COR-L47 (cell line): ENCODE data around the gene RBBP6.
A peak's percentile ranks its signal among the peaks of the same experiment; 100 is the strongest.
"Not testable (repeated sequence)": the region's sequence is repeated elsewhere in the genome, so short reads cannot be mapped to it uniquely, and the experiment has no call there.

Experiments used
- DNase-seq: peaks from one replicate; lab custom pipeline; 2025; lab: John Stamatoyannopoulos, UW

Gene RBBP6

DNA sequence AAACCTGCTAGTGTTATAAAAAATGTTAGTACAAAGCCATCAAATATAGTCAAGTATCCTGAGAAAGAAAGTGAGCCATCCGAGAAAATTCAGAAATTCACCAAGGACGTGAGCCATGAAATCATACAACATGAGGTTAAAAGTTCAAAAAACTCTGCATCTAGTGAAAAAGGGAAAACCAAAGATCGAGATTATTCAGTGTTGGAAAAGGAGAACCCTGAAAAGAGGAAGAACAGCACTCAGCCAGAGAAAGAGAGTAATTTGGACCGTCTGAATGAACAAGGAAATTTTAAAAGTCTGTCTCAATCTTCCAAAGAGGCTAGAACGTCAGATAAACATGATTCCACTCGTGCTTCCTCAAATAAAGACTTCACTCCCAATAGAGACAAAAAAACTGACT lies 31.7 kb downstream of the RBBP6 start:
- DNase-seq = no peak

DNA sequence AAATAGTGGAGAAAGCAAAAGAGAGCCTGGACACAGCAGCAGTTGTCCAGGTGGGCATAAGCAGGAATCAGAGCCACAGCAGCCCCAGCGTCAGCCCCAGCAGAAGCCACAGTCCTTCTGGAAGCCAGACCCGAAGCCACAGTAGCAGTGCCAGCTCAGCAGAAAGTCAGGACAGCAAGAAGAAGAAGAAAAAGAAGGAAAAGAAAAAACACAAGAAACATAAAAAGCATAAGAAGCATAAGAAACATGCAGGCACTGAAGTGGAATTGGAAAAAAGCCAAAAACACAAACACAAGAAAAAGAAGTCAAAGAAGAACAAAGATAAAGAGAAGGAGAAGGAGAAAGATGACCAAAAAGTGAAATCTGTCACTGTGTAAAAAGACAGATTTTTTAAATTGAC lies 32.7 kb downstream of the RBBP6 start:
- DNase-seq = no peak

DNA sequence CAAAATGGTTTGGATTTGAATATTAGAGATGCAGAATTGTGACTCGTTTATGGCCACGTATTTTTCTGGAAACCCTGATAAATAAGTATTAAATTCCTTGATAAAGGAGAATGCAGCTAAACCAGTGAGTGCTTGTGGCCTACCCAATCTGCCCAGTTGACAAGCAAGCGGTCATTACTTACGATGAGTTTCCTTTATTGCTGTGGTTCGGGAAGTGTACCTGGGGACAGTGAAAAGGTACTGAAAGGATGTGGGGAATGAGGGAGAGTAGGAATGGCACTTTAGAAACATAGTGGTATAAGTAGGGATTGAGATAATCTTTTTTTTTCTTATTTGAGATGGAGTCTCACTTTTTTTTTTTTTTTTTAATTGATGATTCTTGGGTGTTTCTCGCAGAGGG lies 33.8 kb downstream of the RBBP6 start:
- DNase-seq = no peak

DNA sequence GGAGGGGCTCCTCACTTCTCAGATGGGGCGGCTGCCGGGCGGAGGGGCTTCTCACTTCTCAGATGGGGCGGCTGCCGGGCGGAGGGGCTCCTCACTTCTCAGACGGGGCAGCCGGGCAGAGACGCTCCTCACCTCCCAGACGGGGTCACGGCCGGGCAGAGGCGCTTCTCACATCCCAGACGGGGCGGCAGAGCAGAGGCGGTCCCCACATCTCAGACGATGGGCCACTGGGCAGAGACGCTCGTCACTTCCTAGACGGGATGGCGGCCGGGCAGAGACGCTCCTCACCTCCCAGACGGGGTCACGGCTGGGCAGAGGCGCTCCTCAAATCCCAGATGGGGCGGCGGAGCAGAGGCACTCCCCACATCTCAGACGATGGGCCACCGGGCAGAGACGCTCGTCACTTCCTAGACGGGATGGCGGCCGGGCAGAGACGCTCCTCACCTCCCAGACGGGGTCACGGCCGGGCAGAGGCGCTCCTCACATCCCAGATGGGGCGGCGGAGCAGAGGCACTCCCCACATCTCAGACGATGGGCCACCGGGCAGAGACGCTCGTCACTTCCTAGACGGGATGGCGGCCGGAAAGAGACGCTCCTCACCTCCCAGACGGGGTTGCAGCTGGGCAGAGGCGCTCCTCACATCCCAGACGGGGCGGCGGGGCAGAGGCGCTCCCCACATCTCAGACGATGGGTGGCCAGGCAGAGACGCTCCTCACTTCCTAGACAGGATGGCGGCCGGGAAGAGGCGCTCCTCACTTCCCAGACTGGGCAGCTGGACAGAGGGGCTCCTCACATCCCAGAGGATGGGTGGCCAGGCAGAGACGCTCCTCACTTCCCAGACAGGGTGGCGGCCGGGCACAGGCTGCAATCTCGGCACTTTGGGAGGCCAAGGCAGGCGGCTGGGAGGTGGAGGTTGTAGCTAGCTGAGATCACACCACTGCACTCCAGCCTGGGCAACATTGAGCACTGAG lies 35.4 kb downstream of the RBBP6 start:
- not testable (repeated sequence) for DNase-seq

DNA sequence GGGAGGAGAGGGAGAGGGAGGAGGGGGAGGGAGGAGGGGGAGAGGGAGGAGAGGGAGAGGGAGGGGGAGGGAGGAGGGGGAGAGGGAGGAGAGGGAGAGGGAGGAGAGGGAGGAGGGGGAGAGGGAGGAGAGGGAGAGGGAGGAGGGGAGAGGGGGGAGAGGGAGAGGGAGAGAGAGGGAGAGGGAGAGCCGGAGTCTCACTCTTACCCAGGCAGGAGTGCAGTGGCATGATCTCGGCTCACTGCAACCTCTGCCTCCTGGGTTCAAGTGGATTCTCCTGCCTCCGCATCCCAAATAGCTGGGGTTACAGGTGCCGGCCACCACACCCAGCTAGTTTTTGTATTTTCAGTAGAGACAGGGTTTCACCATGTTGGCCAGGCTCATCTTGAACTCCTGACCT lies 36.4 kb downstream of the RBBP6 start:
- not testable (repeated sequence) for DNase-seq

DNA sequence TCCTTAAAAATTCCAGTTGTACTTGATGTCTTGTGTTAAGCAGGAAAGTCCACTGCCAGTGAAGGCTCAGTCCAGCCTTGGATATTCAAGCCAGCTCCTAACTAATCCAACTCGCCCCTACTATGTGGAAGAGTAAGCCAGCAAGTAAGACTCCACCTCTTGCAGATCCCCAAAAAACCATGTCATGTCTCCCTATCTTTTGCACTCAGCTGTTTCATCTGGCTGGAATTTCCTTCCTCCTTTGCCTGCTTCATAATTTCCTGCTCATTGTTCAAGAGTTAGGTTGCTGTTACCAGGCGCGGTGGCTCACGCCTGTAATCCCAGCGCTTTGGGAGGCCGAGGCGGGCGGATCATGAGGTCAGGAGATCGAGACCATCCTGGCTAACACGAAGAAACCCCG lies 37.8 kb downstream of the RBBP6 start:
- no peak for DNase-seq

DNA sequence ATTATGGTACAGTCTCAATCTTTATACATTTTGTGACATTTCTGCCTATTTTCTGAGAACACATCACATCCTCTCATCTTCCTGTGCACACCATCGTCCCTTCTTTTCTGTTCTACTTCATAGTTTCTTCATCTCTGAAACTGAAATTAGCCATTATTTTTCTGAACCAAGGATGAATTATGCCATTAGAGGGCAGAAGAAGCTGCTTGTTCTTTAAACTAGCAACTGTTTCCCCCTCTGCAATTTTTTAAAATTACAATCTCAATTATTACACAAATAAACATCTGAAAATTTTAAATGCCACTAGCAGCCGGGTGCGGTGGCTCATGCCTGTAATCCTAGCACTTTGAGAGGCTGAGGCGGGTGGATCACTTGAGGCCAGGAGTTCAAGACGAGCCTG lies 41.3 kb downstream of the RBBP6 start:
- DNase-seq = no peak

DNA sequence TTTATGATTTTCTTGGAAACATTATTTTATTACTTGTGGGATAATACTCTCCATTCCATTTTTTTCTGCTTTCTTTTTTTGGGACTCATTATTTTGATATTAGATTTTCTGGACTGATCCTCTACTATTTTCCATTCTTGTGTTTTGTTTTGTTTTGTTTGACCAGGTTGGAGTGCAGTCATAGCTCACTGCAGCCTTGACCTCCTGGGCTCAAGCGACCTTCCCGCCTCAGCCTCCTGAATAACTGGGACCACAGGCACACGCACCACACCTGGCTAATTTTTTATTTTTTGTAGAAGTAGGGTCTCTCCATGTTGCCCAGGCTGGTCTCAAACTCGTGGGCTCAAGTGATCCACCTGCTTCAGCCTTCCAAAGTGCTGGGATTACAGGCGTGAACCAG lies 44.1 kb downstream of the RBBP6 start:
- DNase-seq = no peak

DNA sequence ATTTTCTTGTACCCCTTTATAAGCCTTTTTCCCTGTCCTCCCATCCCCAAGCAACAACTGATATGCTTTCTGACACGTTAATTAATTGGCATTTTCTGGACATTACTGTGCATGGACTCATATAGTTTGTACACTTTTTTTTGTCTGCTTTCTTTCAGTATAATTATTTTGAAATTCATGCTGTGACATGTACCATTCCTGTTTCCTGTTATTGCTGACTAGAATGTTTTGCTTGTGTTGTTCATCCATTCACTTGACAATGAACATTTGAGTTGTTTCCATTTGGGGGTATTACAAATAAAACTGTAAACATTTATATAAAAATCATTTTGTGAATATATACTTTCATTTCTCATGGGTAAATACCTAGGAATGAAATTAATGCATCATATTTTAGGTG lies 50.6 kb downstream of the RBBP6 start:
- DNase-seq = no peak

DNA sequence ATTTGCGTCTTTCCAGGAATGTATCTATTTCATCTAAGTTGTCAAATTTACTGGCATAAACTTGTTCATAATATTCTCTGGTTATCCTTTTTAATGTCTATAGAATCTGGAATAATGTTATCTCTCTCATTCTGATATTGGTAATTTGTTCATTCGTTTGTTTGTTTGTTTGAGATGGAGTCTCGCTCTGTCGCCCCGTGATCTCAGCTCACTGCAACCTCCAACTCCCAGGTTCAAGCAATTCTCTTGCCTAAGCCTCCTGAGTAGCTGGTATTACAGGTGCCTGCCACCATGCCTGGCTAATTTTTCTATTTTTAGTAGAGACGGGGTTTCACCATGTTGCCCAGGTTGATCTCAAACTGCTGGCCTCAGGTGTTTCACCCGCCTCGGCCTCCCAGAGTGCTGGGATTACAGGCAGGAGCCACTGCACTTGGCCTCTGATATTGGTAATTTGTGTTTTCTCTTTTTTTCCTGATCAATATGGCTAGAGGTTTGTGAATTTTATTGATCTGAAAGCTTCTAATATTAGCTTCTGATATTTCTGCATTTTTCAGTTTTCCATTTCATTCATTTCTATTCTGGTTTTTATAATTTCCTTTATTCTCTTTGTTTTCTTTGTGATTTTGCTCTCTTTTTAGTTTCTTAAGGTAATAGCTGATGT lies 59.5 kb downstream of the RBBP6 start:
- DNase-seq = no peak

DNA sequence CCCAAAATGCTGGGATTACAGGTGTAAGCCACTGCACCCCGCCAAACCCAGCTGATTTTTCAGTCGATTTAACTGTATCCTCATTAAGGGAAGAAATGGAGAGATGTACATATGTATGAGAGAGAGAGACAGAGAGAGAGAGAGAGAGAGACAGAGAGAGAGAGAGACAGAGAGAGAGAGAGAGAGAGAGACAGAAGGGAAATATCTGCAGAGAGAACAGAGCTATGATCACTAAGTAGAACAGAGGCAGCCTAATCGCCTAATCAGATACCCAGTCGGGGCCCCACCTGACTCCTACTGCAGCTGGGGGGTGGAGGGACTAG lies 70.0 kb downstream of the RBBP6 start:
- no peak for DNase-seq

DNA sequence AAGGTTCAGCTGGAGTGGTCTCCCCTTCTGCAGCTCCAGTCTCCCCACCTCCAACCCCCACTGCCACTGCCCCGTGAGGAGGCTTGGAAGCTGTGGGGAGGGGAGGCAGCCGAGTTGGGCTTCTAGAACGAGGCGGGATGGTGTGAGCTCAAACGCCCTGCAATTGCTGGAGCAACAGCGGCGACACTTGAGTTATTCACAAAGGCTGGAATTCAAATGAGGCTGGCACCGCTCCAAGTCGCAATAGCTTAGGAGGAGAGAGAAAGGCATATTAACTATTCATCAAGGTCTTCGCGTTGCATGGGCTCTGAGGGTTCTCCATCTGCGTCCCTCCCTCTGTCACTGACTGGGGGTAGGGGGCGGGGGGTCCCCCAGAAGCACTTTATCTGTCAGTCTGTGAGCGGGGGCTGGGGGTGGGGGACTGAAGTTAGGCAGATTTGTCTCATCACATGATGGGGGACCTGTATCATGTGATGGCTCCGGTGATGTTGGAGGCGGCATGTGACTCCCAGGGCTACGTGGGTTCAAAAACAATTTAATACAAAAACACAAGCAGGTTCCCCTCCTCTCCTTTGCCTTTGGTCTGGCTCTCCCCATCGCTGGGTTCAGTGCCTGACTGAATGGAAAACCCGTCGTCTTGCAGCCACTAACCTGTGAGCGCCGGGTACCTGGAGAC lies 70.5 kb downstream of the RBBP6 start:
- peak; percentile 59 for DNase-seq

DNA sequence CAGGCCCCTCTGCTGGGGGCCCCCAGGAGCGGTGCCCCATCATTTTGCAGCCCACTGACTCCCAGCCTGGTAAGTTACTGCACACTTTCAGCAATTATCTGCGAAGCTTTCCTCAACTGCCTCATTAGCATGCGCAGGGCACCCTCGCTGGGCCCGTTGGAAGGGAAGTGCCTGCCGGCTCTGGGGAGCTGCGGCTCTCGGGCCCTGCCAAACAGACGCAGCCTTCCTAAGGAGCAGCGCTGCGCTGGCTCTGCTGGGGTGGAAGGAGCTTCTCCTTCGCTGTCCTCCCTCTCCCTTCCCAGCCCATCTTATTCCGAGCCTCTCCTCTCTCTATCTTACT lies 71.0 kb downstream of the RBBP6 start:
- no peak for DNase-seq

DNA sequence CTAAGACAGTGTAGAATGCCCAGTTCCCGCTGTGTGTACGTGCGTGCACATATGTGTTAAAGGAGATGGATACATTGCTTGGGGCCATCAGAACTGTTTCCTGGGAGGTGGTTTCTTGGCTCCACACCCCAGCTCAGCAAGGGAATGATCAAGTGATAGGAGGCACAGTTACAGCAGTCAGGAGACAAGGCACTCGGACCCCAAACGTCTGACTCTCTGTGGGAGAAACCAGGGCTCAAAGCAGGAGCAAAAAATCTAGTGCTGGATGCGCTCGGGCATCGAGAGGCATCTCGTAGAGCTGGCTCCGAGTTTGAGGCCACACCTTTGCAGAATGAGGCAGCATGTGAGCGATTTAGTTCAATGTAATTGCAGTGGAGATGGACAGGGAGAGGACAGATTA lies 71.9 kb downstream of the RBBP6 start:
- DNase-seq = no peak

DNA sequence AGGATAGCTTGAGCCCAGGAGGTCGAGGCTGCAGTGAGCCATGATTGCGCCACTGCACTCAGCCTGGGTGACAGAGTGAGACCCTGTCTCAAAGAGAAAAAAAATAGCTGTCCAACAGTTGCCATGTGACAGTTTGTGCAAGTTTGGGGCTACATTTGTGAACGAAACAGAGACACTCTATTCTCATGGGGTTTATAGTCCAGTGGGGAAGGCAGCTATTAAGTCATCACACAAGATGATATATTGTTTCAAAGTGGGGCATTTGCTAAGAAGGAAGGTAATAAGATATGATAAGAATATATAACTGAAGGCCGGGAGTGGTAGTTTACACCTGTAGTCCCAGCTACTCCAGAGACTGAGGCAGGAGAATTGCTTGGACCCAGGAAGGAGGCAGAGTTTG lies 73.3 kb downstream of the RBBP6 start:
- no peak for DNase-seq

DNA sequence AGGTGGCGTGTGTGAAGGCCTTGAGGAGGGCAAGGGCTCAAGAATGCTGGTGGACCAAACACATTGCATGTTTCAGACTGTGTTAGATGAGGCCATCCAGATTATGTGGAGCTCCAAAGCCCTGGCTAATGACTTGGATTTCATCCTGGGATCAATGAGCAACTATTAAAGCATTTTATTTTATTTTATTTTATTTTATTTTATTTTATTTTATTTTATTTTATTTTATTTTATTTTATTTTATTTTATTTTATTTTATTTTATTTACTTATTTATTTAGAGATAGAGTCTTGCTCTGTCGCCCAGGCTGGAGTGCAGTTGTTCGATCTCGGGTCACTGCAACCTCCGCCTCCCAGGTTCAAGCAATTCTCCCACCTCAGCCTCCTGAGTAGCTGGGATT lies 73.9 kb downstream of the RBBP6 start:
- DNase-seq = not testable (repeated sequence)

DNA sequence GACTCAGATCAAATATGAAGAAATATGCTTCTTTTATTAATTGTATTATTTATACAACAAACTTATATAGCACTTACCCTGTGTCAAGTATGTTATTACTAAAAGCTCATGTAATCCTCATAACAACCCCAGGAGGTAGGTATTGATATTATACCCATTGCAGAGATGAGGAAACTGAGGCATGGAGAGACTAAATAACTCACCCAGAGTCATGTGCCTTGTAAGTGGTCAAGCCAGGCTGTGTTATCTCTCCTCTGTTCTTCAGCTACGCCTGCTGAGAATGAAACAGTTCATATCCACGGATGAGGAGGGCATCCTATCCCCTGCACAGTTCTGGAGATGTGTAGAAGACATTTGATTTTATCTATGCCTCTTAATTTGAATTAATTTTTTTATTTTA lies 78.1 kb downstream of the RBBP6 start:
- DNase-seq = no peak
